Ovary (tissue), 3 donors: ENCODE data around the gene GUCA2A.

Experiments
- CTCF ChIP-seq, 3 donors: fragments of 450-650 bp in 2 of 3; fragments of 200-600 bp in 1 of 3; IDR thresholded peaks; one replicate each; pipeline versions ENCODE4 v1.5.1 to v1.8.0; 2016 to 2022; ENCODE audit warnings: antibody characterized with exemption in 3 of 3, mild to moderate bottlenecking in 1 of 3
- POLR2A ChIP-seq: fragments of 450-650 bp; IDR thresholded peaks from one replicate; pipeline ENCODE4 v1.6.1; 2017; ENCODE audit warnings: antibody characterized with exemption, mild to moderate bottlenecking, moderate library complexity
- donor health status: DM: no; HTN: no; CAD: no.

GRCh38 chr1:42189931-42190853, 25.6 kb upstream of the GUCA2A start:
- TF ChIP-seq CTCF (IDR thresholded peaks at IDR 0.05) (no peak), POLR2A (no peak)
